Hematopoietic multipotent progenitor cell treated with erythropoietin and hydrocortisone succinate and interleukin-3 and kit ligand, for 6 days (in vitro differentiated cells): ENCODE data around the gene EIF4EBP3.

Source experiments
- DNase-seq: peaks from one replicate; pipeline ENCODE4 v3.0.0-alpha.2; 2015

EIF4EBP3 gene

GRCh38 chr5:140557136-140557805 lies 9.8 kb downstream of the EIF4EBP3 start, which contains the start of gene SRA1:
Gene SRA1, minus strand, starts transcription at chr5:140557473. Its CDS starts 21 bp downstream, at chr5:140557452.
- DNase-seq, result peak; percentile 94

GRCh38 chr5:140557965-140558364 lies 10.5 kb downstream of the EIF4EBP3 start:
- no peak for DNase-seq

GRCh38 chr5:140558542-140558941 lies 11.1 kb downstream of the EIF4EBP3 start:
- DNase-seq, result no peak

- DNase-seq, result no peak
These were observed 12.8 kb downstream of the EIF4EBP3 start for GRCh38 chr5:140560227-140560626.

DNA sequence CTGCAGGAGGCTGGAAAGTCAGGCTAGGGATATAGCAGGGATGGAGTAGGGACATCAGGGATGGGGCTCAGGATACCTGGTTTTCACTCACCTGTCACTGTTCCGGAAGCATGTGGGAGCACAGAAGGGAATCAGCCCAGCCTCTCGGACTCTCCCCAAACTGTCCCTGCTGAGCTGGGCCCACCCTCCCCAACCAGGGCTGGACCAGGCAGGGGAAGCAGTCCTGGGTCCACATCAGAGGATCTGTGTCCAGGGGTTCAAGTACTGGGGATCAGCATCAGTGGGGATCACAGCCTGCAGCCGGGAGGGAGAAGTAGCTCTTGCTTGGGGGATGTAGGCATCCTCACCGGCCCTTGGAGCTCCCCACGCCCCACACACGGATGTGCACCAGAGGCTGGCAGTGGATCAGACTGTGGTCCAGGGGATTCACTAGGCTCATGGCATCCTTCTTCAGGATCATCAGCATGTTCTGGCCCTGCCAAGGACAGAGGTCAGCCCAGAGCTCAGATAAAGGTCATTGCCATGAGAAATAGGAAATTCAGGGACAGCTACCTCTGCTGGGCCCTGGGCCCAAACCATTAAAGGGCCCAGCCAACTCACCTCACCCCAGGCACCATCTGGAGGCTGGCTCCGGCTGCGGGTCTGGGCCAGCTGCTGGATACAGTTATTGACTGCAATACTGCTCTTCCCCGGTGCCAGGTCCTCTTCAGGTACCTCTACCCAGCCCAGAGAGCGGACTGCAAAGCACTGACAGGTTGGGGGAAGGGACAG lies 14.5 kb downstream of the EIF4EBP3 start:
- DNase-seq, result no peak

- peak; percentile 25 for DNase-seq
These were observed 16.1 kb downstream of the EIF4EBP3 start for GRCh38 chr5:140563596-140563995.

- peak; percentile 99 for DNase-seq
These were observed 16.9 kb downstream of the EIF4EBP3 start, which contains the start of the genes APBB3 and SLC35A4 for GRCh38 chr5:140564196-140565023. Gene APBB3, minus strand, starts transcription at chr5:140564598. Its CDS starts 353 bp downstream, at chr5:140564245. Gene SLC35A4, plus strand, starts transcription at chr5:140564828. Its CDS starts 2,342 bp downstream, at chr5:140567170.

DNA sequence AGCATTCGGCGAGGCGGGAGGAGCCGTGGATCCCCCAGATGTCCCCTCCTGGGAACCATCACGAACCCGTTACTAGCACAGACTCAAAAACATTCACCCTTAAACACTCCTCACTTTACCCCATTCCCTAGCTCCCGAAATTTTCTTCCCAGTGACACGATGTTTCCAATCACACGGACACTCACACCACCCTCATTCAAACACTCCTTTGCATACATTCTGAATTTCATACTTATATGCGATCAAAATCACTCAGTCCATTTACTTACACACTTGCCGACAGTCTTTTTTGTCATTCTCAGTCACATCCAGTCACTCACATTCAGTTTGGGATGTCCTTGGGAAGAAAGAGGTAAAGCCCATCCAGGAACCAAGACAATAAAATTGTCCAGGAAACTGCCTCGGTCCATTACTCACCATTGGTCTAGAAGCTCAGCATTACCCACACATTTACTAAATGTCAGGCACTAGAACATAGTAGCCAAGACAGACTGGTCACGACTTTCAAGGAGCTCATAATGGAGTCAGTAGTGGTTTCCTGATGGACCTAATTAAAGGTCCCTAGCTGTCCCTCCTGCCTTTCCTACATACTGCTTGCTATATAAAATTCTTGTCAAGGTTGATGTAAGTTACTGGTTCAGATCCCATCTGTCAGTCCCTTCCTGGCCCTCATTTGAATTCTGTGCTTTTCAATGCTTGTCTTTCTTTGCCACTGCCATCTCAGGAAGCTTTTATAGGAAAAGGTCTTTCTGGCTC lies 17.7 kb downstream of the EIF4EBP3 start:
- DNase-seq, result peak; percentile 21

DNA sequence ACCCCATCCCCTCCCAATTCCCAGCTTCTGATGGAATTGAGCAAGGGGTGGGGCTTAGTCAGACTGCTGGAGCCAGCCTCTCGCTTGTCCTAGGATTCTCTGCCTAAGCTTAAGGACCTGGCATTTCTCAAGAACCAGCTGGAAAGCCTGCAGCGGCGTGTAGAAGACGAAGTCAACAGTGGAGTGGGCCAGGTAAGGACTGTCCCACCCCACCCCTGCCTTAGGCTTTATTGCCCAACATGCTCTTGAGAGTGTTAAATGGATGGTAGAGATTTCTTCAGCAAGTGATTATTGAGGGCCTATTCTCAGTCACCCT lies 18.3 kb downstream of the EIF4EBP3 start:
- DNase-seq, result no peak

DNA sequence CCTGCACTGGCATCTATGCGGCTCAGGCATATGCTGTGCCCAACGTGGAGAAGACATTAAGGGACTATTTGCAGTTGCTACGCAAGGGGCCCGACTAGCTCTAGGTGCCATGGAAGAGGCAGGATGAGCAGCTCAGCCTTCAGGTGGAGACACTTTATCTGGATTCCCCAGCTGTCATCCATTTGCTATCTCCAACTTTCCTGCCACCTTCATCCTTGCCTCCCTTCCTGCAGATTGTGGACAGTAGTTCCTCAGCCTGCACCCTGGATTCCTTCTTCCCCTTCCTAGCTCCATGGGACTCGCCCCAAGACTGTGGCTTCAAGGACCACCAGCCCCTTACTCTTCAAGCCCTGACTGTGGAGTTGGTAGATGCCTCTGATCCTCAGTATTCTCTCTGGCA lies 19.2 kb downstream of the EIF4EBP3 start:
- no peak for DNase-seq

DNA sequence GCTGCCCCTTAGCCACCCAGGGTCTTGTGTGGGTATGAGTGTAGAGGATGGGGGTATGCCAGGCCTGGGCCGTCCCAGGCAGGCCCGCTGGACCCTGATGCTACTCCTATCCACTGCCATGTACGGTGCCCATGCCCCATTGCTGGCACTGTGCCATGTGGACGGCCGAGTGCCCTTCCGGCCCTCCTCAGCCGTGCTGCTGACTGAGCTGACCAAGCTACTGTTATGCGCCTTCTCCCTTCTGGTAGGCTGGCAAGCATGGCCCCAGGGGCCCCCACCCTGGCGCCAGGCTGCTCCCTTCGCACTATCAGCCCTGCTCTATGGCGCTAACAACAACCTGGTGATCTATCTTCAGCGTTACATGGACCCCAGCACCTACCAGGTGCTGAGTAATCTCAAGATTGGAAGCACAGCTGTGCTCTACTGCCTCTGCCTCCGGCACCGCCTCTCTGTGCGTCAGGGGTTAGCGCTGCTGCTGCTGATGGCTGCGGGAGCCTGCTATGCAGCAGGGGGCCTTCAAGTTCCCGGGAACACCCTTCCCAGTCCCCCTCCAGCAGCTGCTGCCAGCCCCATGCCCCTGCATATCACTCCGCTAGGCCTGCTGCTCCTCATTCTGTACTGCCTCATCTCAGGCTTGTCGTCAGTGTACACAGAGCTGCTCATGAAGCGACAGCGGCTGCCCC lies 19.8 kb downstream of the EIF4EBP3 start:
- DNase-seq, result no peak

DNA sequence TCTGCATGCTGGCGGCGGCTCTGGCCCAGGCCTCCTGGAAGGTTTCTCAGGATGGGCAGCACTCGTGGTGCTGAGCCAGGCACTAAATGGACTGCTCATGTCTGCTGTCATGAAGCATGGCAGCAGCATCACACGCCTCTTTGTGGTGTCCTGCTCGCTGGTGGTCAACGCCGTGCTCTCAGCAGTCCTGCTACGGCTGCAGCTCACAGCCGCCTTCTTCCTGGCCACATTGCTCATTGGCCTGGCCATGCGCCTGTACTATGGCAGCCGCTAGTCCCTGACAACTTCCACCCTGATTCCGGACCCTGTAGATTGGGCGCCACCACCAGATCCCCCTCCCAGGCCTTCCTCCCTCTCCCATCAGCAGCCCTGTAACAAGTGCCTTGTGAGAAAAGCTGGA lies 20.4 kb downstream of the EIF4EBP3 start:
- no peak for DNase-seq

- no peak for DNase-seq
These were observed 21.1 kb downstream of the EIF4EBP3 start for GRCh38 chr5:140568443-140569063.

- no peak for DNase-seq
These were observed 21.7 kb downstream of the EIF4EBP3 start for GRCh38 chr5:140569197-140569596.

GRCh38 chr5:140570058-140570457 lies 22.6 kb downstream of the EIF4EBP3 start:
- DNase-seq, result no peak

- no peak for DNase-seq
These were observed 23.0 kb downstream of the EIF4EBP3 start for GRCh38 chr5:140570488-140570887.

- no peak for DNase-seq
These were observed 23.6 kb downstream of the EIF4EBP3 start for GRCh38 chr5:140571105-140571504.

DNA sequence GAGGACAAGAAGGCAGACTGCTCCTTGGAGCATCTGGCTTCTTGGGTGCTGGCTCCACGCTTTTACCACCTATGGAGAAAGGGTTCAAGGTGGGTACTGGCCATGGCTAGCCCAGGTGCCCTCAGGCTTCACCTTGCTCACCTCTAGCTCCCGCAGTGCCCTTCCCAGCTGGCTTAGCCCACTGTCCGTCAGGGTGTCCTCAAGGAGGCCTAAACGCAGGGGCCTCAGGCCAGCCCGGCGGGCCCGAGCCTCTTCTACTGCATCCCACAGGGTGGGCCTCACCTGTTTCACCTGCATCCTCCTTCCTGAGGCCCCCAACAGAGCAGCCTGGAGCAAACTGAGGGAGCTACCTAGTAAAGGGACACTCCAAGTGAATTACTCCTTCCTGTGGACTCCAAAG lies 26.2 kb downstream of the EIF4EBP3 start:
- DNase-seq, result no peak

DNA sequence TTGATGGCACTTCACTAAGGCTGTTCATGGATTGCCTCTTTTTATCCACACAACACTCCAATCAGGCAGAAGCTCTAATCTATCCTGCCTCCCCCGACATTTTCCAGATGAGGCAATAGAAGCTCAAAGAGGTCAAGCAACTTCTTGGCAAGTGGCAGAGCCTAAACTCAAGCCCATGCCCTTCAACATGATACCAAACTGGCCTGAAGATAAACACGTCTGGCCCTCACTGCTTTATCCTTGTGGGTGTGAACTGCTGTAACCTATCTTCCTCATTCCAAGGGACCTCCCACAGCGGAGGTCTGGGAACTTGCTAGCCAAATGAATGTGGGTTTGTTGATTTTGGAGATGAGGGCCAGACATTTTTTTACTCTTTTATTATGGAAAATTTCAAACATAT lies 26.7 kb downstream of the EIF4EBP3 start:
- no peak for DNase-seq

- DNase-seq, result peak; percentile 61
These were observed 27.8 kb downstream of the EIF4EBP3 start for GRCh38 chr5:140575309-140575708.

DNA sequence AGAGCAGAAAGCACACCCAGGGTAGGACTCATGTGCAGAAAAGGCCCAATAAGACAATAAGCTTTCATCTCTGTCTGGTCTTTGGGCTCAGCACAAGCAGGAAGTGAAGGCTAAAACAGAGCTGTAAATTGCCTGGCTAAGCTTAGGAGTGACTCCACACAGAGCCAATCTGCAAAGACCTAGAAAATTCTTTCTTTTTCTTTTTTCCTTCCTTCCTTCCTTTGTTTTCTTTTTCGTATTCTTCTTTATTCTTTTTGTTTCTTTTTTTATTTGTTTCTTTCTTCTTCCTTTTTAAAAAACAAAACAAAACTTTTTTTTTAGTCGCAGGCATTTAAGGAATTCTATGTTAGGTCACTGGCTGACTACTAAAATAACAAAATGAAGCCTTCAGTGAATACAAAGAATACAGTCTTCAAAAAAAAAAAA lies 29.3 kb downstream of the EIF4EBP3 start:
- no peak for DNase-seq
